GM18508 (cell line): ENCODE results near the gene COL5A2.

ENCODE experiments used
- ATAC-seq: cut with Tn5 transposase; IDR thresholded peaks from one replicate; pipeline ENCODE4 v1.9.1; 2021; ENCODE audit warnings: moderate number of reproducible peaks; ENCODE audit not compliant: insufficient read depth, unreplicated experiment

Gene COL5A2

GRCh38 chr2:189181706-189182105 lies 2.1 kb upstream of the COL5A2 start:
- no peak for ATAC-seq

GRCh38 chr2:189178726-189179569 lies 613 bp downstream of the COL5A2 start:
- ATAC-seq, result no peak

GRCh38 chr2:189178054-189178453 lies 1.5 kb downstream of the COL5A2 start:
- ATAC-seq, result no peak

GRCh38 chr2:189177251-189177840 lies 2.2 kb downstream of the COL5A2 start:
- no peak for ATAC-seq

GRCh38 chr2:189176516-189176915 lies 3.0 kb downstream of the COL5A2 start:
- ATAC-seq, result no peak

GRCh38 chr2:189175869-189176433 lies 3.6 kb downstream of the COL5A2 start:
- ATAC-seq, result no peak

- no peak for ATAC-seq
Observed at GRCh38 chr2:189171956-189172609, 7.5 kb downstream of the COL5A2 start.

GRCh38 chr2:189168856-189169499 lies 10.6 kb downstream of the COL5A2 start:
- no peak for ATAC-seq

GRCh38 chr2:189165656-189166380 lies 13.7 kb downstream of the COL5A2 start:
- no peak for ATAC-seq

GRCh38 chr2:189164746-189165145 lies 14.8 kb downstream of the COL5A2 start:
- no peak for ATAC-seq

- ATAC-seq, result no peak
Observed at GRCh38 chr2:189163889-189164288, 15.7 kb downstream of the COL5A2 start.

- no peak for ATAC-seq
Observed at GRCh38 chr2:189162566-189162965, 17.0 kb downstream of the COL5A2 start.

GRCh38 chr2:189161894-189162293 lies 17.7 kb downstream of the COL5A2 start:
- ATAC-seq, result no peak

GRCh38 chr2:189159717-189160116 lies 19.8 kb downstream of the COL5A2 start:
- no peak for ATAC-seq

GRCh38 chr2:189159273-189159672 lies 20.3 kb downstream of the COL5A2 start:
- ATAC-seq, result no peak

GRCh38 chr2:189157939-189158338 lies 21.6 kb downstream of the COL5A2 start:
- ATAC-seq, result no peak

- ATAC-seq, result no peak
Observed at GRCh38 chr2:189157456-189157855, 22.1 kb downstream of the COL5A2 start.

- no peak for ATAC-seq
Observed at GRCh38 chr2:189155795-189156194, 23.8 kb downstream of the COL5A2 start.

- no peak for ATAC-seq
Observed at GRCh38 chr2:189153619-189154018, 25.9 kb downstream of the COL5A2 start.

GRCh38 chr2:189152483-189152882 lies 27.1 kb downstream of the COL5A2 start:
- no peak for ATAC-seq
